MM.1S (cell line): ENCODE measurements around the gene GRIK1.

Source experiments
- DNase-seq: peaks from one replicate; pipeline ENCODE4 v3.0.0-alpha.2; 2015
- H2AFZ ChIP-seq: fragments of 300-600 bp; sonication (generic); 2 replicates; pipeline ENCODE4 v1.6.0; 2016; ENCODE audit warnings: antibody characterized with exemption, low read length
- H3F3A ChIP-seq: fragments of 300-600 bp; sonication (generic); 2 replicates; pipeline ENCODE4 v1.6.1; 2016; ENCODE audit warnings: mild to moderate bottlenecking, antibody characterized with exemption, low read length, moderate library complexity, mixed read lengths; ENCODE audit not compliant: insufficient read depth
- H3K27ac ChIP-seq: fragments of 300-600 bp; sonication (generic); 2 replicates; pipeline ENCODE4 v1.5.1; 2016; ENCODE audit warnings: mild to moderate bottlenecking, low read length
- H3K27me3 ChIP-seq: fragments of 300-600 bp; sonication (generic); replicated peaks from 2 replicates; pipeline ENCODE4 v1.6.0; 2016; ENCODE audit warnings: low read length; ENCODE audit not compliant: insufficient read depth
- H3K36me3 ChIP-seq: fragments of 300-600 bp; sonication (generic); replicated peaks from 2 replicates; pipeline ENCODE4 v1.6.1; 2016; ENCODE audit warnings: mild to moderate bottlenecking, low read length, mixed read lengths; ENCODE audit not compliant: insufficient read depth
- H3K4me1 ChIP-seq: fragments of 300-600 bp; sonication (generic); 2 replicates; pipeline ENCODE4 v1.6.1; 2016; ENCODE audit warnings: low read length, mixed read lengths
- H3K4me2 ChIP-seq: fragments of 300-600 bp; sonication (generic); 2 replicates; pipeline ENCODE4 v1.6.0; 2016; ENCODE audit warnings: low read depth, low read length
- H3K4me3 ChIP-seq: fragments of 300-600 bp; sonication (generic); 2 replicates; pipeline ENCODE4 v1.5.1; 2016; ENCODE audit warnings: low read length, mixed read lengths
- H3K79me2 ChIP-seq: fragments of 300-600 bp; sonication (generic); 2 replicates; pipeline ENCODE4 v1.6.1; 2016; ENCODE audit warnings: mixed run types, low read length, mixed read lengths
- H3K9ac ChIP-seq: fragments of 300-600 bp; sonication (generic); 2 replicates; pipeline ENCODE4 v1.6.1; 2016; ENCODE audit warnings: low read length, mixed read lengths
- H3K9me2 ChIP-seq: fragments of 300-600 bp; sonication (generic); replicated peaks from 2 replicates; pipeline ENCODE4 v1.6.1; 2016; ENCODE audit warnings: mild to moderate bottlenecking, low read length, mixed read lengths; ENCODE audit not compliant: insufficient read depth
- H3K9me3 ChIP-seq: fragments of 300-600 bp; sonication (generic); replicated peaks from 2 replicates; pipeline ENCODE4 v1.6.1; 2016; ENCODE audit warnings: mild to moderate bottlenecking, low read length, mixed read lengths; ENCODE audit not compliant: insufficient read depth
- H4K20me1 ChIP-seq: fragments of 300-600 bp; sonication (generic); 2 replicates; pipeline ENCODE4 v1.6.1; 2016; ENCODE audit warnings: mild to moderate bottlenecking, low read length, moderate library complexity, mixed read lengths; ENCODE audit not compliant: insufficient read depth
- EZH2 ChIP-seq: fragments of 300-600 bp; sonication (generic); optimal IDR thresholded peaks from 2 replicates; pipeline ENCODE3; 2017; ENCODE audit warnings: low read depth, mild to moderate bottlenecking, antibody characterized with exemption, low read length, mixed read lengths
- EZH2phosphoT487 ChIP-seq: fragments of 300-600 bp; sonication (generic); IDR thresholded peaks from 2 replicates; pipeline ENCODE4 v1.6.1; 2018; ENCODE audit warnings: antibody characterized with exemption, low read length
- TF ChIP-seq, protein P1 (sequence below): fragments of 300-600 bp; sonication (generic); IDR thresholded peaks from 2 replicates; pipeline ENCODE4 v1.5.1; 2016; ENCODE audit warnings: antibody characterized with exemption, low read length, mixed read lengths

The GRIK1 gene

GRCh38 chr21:29583424-29583924 lies 356.3 kb downstream of the GRIK1 start:
- H3K9me2 ChIP-seq = no peaks in the 10 kb centered on the region

GRCh38 chr21:29582855-29583254 lies 356.9 kb downstream of the GRIK1 start:
- H2AFZ ChIP-seq = no peak overlapping the region
- H3K9me2 ChIP-seq = no peaks in the 10 kb centered on the region
- H4K20me1 ChIP-seq = no peaks in the 10 kb centered on the region
- H3K4me1 ChIP-seq = no peaks in the 10 kb centered on the region
- no peaks in the 10 kb centered on the region for H3K27me3 ChIP-seq
- no peak for DNase-seq
- no peak overlapping the region for H3K4me2 ChIP-seq
- no peaks in the 10 kb centered on the region for H3K9me3 ChIP-seq
- no peaks in the 10 kb centered on the region for H3F3A ChIP-seq
- no peak overlapping the region for H3K27ac ChIP-seq
- H3K79me2 ChIP-seq = no peaks in the 10 kb centered on the region
- H3K4me3 ChIP-seq = no peak overlapping the region
- TF ChIP-seq EZH2phosphoT487 = no peak
- TF ChIP-seq EZH2 = no peak
- TF ChIP-seq, protein P1, sequence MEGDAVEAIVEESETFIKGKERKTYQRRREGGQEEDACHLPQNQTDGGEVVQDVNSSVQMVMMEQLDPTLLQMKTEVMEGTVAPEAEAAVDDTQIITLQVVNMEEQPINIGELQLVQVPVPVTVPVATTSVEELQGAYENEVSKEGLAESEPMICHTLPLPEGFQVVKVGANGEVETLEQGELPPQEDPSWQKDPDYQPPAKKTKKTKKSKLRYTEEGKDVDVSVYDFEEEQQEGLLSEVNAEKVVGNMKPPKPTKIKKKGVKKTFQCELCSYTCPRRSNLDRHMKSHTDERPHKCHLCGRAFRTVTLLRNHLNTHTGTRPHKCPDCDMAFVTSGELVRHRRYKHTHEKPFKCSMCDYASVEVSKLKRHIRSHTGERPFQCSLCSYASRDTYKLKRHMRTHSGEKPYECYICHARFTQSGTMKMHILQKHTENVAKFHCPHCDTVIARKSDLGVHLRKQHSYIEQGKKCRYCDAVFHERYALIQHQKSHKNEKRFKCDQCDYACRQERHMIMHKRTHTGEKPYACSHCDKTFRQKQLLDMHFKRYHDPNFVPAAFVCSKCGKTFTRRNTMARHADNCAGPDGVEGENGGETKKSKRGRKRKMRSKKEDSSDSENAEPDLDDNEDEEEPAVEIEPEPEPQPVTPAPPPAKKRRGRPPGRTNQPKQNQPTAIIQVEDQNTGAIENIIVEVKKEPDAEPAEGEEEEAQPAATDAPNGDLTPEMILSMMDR = no peak
- H3K9ac ChIP-seq = no peak overlapping the region
- no peaks in the 10 kb centered on the region for H3K36me3 ChIP-seq

More at GRCh38 chr21:29583424-29583924, 356.3 kb downstream of the GRIK1 start:
- Histone ChIP-seq H4K20me1 (no peaks in the 10 kb centered on the region), H3K27ac (no peak overlapping the region), H3K79me2 (no peaks in the 10 kb centered on the region), H3K9ac (no peak overlapping the region), H3K27me3 (no peaks in the 10 kb centered on the region), H3K9me3 (no peaks in the 10 kb centered on the region), H3K4me1 (no peaks in the 10 kb centered on the region), H3K4me2 (no peak overlapping the region), H2AFZ (no peak overlapping the region), H3F3A (no peaks in the 10 kb centered on the region), H3K4me3 (no peak overlapping the region), H3K36me3 (no peaks in the 10 kb centered on the region)
- no peak for DNase-seq
- TF ChIP-seq EZH2phosphoT487 (no peak), EZH2 (no peak)
- TF ChIP-seq, protein P1 = no peak

DNA sequence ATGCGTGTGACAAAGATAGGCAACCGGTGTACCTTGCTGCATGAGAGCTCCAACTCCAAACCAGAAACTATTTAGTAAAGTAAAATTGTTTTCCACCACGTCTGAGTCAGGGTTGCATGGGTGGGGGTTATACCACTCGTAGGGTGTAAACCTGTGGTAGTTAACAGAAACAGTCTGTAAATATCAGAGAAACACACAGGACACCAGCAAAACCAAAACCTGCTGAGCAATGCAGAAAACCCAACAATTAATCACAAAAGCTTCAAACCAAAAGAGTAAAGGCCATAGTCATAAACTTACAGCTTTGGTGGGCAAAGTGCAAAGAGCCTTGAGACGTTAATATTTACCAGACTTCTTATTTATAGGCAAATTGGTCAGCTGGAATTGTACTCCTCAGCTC lies 358.4 kb downstream of the GRIK1 start:
- no peak overlapping the region for H3K9ac ChIP-seq
- H3K9me3 ChIP-seq = no peaks in the 10 kb centered on the region
- H3K4me1 ChIP-seq = no peaks in the 10 kb centered on the region
- H3F3A ChIP-seq = no peaks in the 10 kb centered on the region
- no peaks in the 10 kb centered on the region for H3K79me2 ChIP-seq
- no peak overlapping the region for H3K4me3 ChIP-seq
- TF ChIP-seq EZH2phosphoT487 (no peak), EZH2 (no peak)
- TF ChIP-seq, protein P1 = no peak
- H3K36me3 ChIP-seq = no peaks in the 10 kb centered on the region
- H3K4me2 ChIP-seq = no peak overlapping the region
- H2AFZ ChIP-seq = no peak overlapping the region
- no peaks in the 10 kb centered on the region for H3K9me2 ChIP-seq
- no peaks in the 10 kb centered on the region for H4K20me1 ChIP-seq
- no peak overlapping the region for H3K27ac ChIP-seq
- DNase-seq = no peak
- H3K27me3 ChIP-seq = no peaks in the 10 kb centered on the region
